ENCODE results near the gene TMEM151A.

DNA sequence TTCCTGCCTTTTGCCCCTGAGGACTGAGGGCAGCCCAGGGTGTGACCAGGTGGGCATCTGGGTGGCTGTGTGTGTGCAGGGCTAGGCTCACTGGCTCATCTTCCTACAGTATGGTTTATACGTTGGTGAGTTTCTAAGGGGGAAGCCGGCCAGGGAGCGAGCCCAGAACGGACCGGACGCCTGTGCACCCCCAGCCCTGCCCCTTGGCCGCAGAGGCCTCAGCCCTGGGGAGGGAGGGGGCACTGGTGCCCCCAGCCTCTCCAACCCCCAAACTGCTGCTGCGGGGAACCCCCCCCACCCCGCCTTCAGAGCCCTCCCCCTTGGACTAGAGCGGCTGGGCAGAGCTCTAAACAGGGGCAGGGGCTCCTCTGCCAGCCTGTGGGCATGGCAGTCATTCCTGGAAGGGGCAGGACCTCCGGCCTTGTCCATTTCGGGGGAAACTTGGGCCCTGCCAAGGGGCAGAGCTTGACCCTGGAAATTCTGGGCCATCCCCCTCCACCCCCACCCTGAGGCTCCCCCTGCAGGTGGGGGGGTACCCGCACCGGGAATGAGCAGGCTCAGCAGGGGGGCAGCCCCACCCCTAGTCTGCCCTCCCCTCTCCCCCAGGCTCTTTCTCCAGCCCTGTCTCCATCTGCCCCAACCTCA lies 8.1 kb upstream of the TMEM151A start:
- no peak for TF ChIP-seq CTCF (IDR thresholded peaks at IDR 0.05)
- TF ChIP-seq POLR2A (IDR thresholded peaks at IDR 0.05), result no peak
